ENCODE results near the gene ST3GAL6.

DNA sequence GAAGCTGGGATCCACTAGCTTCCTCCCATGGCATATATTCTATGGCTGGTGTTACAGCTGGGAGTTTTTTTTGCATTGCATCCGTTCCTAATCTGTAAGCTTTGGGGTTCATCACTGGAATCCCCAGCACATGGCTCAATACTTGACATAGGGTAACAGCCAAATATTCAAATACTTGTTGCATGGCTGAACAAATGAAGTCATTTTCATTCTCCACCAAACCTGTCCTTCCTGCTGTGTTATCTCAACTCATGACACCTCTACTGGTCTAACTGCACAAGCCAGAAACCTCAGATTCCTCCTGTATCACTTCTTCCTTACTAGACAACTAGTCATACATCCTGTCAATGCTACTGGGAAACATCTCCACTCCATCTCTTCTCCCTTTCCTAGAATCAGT is 43.4 kb downstream of the ST3GAL6 start:
- TF ChIP-seq ZFP36 (IDR thresholded peaks at IDR 0.05; ENCODE audit: borderline replicate concordance, low read depth, low read length, partially characterized antibody) (no peak), NKX3-1 (CRISPR knock-in tag; IDR thresholded peaks at IDR 0.05) (no peak), HNF4G (IDR thresholded peaks at IDR 0.05; ENCODE audit: borderline replicate concordance, low read depth, low read length) (no peak), HNF4G (CRISPR knock-in tag; IDR thresholded peaks at IDR 0.05; ENCODE audit: borderline replicate concordance, low read depth) (no peak), YY1 (IDR thresholded peaks at IDR 0.05; ENCODE audit: insufficient read depth, insufficient replicate concordance, low read depth, low read length) (no peak), TCF7L2 (IDR thresholded peaks at IDR 0.05; ENCODE audit: low read depth, low read length) (no peak), NBN (conservative IDR thresholded peaks at IDR 0.05) (no peak), RELA (CRISPR knock-in tag; IDR thresholded peaks at IDR 0.05) (no peak), CTCF (CRISPR knock-in tag; IDR thresholded peaks at IDR 0.05) (no peak), CREB1 (IDR thresholded peaks at IDR 0.05) (no peak), CREB1 (CRISPR knock-in tag; IDR thresholded peaks at IDR 0.05) (no peak), ZNF24 (IDR thresholded peaks at IDR 0.05) (no peak), ZNF616 (CRISPR knock-in tag; IDR thresholded peaks at IDR 0.05; ENCODE audit: low read depth) (no peak), ZSCAN20 (CRISPR knock-in tag; IDR thresholded peaks at IDR 0.05; ENCODE audit: borderline replicate concordance) (no peak)
- TF ChIP-seq, protein P1, sequence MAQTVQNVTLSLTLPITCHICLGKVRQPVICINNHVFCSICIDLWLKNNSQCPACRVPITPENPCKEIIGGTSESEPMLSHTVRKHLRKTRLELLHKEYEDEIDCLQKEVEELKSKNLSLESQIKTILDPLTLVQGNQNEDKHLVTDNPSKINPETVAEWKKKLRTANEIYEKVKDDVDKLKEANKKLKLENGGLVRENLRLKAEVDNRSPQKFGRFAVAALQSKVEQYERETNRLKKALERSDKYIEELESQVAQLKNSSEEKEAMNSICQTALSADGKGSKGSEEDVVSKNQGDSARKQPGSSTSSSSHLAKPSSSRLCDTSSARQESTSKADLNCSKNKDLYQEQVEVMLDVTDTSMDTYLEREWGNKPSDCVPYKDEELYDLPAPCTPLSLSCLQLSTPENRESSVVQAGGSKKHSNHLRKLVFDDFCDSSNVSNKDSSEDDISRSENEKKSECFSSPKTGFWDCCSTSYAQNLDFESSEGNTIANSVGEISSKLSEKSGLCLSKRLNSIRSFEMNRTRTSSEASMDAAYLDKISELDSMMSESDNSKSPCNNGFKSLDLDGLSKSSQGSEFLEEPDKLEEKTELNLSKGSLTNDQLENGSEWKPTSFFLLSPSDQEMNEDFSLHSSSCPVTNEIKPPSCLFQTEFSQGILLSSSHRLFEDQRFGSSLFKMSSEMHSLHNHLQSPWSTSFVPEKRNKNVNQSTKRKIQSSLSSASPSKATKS (CRISPR knock-in tag; IDR thresholded peaks at IDR 0.05): no peak
- TF ChIP-seq, protein P2, sequence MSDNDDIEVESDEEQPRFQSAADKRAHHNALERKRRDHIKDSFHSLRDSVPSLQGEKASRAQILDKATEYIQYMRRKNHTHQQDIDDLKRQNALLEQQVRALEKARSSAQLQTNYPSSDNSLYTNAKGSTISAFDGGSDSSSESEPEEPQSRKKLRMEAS (IDR thresholded peaks at IDR 0.05): no peak
